Suprapubic skin (tissue), 4 donors: ENCODE data around the gene KRT33B. TPM values are rescaled to one million over a fixed set of nuclear protein-coding genes. Genes with fewer than 3 reads are reported as not detected.

ENCODE experiments used
- DNase-seq, 2 donors: peaks; one replicate each; pipeline ENCODE4 v3.0.0-alpha.2; 2019; ENCODE audit warnings: low spot score in 2 of 2
- H3K27ac ChIP-seq: fragments of 200-600 bp; sonication (generic); one replicate; pipeline ENCODE4 v1.5.1; 2019
- H3K27me3 ChIP-seq: fragments of 200-600 bp; sonication (generic); one replicate; pipeline ENCODE4 v1.5.1; 2019
- H3K36me3 ChIP-seq: fragments of 200-600 bp; sonication (generic); one replicate; pipeline ENCODE4 v1.5.1; 2019
- H3K4me1 ChIP-seq: fragments of 200-600 bp; sonication (generic); one replicate; pipeline ENCODE4 v1.5.1; 2019
- H3K4me3 ChIP-seq: fragments of 200-600 bp; sonication (generic); one replicate; pipeline ENCODE4 v1.5.1; 2019; ENCODE audit warnings: mild to moderate bottlenecking
- H3K9me3 ChIP-seq: fragments of 200-600 bp; sonication (generic); one replicate; pipeline ENCODE4 v1.5.1; 2019
- EP300 ChIP-seq: sonication (generic); formaldehyde crosslinking; IDR thresholded peaks from one replicate; pipeline ENCODE4 v1.6.1; 2017; ENCODE audit warnings: antibody characterized with exemption
- POLR2A ChIP-seq, 2 donors: fragments of 450-650 bp; IDR thresholded peaks; one replicate each; pipeline ENCODE4 v1.6.1; 2017; ENCODE audit warnings: antibody characterized with exemption in 2 of 2, mild to moderate bottlenecking in 2 of 2, moderate library complexity in 2 of 2
- POLR2AphosphoS5 ChIP-seq, 3 donors: sonication (generic); formaldehyde crosslinking; IDR thresholded peaks; one replicate each; pipeline ENCODE4 v1.6.1; 2017; ENCODE audit warnings: antibody characterized with exemption in 3 of 3
- WGBS: methylation state at CpG from one replicate; pipeline ENCODE4 v1.1.5; 2018; 5-methylcytosine and 5-hydroxymethylcytosine counted together
- total RNA-seq, 4 donors: library from RNA; depleted of rRNA; stranded (reverse); fragments of >200 nt; gene quantifications; one replicate each; pipeline ENCODE4 v1.1.0, GENCODE V29; 2016
- TF ChIP-seq, protein P1 (sequence below), 2 donors: fragments of 200-600 bp in 1 of 2; fragments of 450-650 bp in 1 of 2; sonication (generic) in 1 of 2; IDR thresholded peaks; one replicate each; pipeline ENCODE4 v1.5.1; 2016 to 2019; ENCODE audit warnings: antibody characterized with exemption in 2 of 2, mild to moderate bottlenecking in 1 of 2, moderate library complexity in 1 of 2

KRT33B gene
- total RNA-seq, 4 donors from 2014 or later, result 10.7 to 194 (median 27.9) TPM; not detected in 1

GRCh38 chr17:41393826-41394225 lies 24.2 kb upstream of the KRT33B start:
- Histone ChIP-seq H3K36me3 (no peaks in the 10 kb centered on the region), H3K4me1 (peaks cover 7% of the 10 kb centered on the region), H3K27me3 (peaks cover 5% of the 10 kb centered on the region), H3K9me3 (no peaks in the 10 kb centered on the region), H3K27ac (peak overlapping the region; percentile 15), H3K4me3 (no peak overlapping the region)
- TF ChIP-seq, protein P1, sequence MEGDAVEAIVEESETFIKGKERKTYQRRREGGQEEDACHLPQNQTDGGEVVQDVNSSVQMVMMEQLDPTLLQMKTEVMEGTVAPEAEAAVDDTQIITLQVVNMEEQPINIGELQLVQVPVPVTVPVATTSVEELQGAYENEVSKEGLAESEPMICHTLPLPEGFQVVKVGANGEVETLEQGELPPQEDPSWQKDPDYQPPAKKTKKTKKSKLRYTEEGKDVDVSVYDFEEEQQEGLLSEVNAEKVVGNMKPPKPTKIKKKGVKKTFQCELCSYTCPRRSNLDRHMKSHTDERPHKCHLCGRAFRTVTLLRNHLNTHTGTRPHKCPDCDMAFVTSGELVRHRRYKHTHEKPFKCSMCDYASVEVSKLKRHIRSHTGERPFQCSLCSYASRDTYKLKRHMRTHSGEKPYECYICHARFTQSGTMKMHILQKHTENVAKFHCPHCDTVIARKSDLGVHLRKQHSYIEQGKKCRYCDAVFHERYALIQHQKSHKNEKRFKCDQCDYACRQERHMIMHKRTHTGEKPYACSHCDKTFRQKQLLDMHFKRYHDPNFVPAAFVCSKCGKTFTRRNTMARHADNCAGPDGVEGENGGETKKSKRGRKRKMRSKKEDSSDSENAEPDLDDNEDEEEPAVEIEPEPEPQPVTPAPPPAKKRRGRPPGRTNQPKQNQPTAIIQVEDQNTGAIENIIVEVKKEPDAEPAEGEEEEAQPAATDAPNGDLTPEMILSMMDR (IDR thresholded peaks at IDR 0.05), result no peak
- TF ChIP-seq POLR2A (IDR thresholded peaks at IDR 0.05) (no peak), EP300 (no peak), POLR2AphosphoS5 (IDR thresholded peaks at IDR 0.05) (no peak)
- WGBS, result 75% methylated on average over 10 of the region's 10 CpGs
- DNase-seq, result no peak

GRCh38 chr17:41393294-41393693 lies 23.7 kb upstream of the KRT33B start:
- no peak for DNase-seq
- Histone ChIP-seq H3K9me3 (no peaks in the 10 kb centered on the region), H3K27ac (no peak overlapping the region), H3K27me3 (peaks cover 5% of the 10 kb centered on the region), H3K4me1 (peaks cover 7% of the 10 kb centered on the region), H3K36me3 (no peaks in the 10 kb centered on the region), H3K4me3 (no peak overlapping the region)
- WGBS, result 45% methylated on average over 5 of the region's 5 CpGs
- TF ChIP-seq, protein P1 (IDR thresholded peaks at IDR 0.05), result no peak
- TF ChIP-seq POLR2AphosphoS5 (IDR thresholded peaks at IDR 0.05) (no peak), EP300 (no peak), POLR2A (IDR thresholded peaks at IDR 0.05) (no peak)

DNA sequence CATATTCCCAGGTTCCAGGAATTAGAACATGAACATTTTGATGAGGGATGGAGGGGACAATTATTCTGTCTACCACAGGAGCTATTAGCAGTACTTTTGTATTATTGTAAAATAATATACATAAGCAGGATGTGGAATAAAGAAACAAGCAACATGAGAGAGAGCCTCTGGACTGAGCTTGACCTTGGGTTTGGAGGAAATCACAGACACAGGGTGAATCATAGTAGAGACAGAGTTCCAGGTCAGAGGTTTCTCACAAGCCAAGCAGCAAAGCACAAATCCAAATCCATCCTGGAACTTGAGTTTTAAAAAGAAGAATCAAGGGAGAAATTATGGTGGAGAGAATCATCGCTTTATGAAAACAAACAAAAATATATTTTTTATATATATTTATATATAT lies 22.7 kb upstream of the KRT33B start:
- Histone ChIP-seq H3K4me1 (peaks cover 7% of the 10 kb centered on the region), H3K4me3 (no peak overlapping the region), H3K9me3 (no peaks in the 10 kb centered on the region), H3K27ac (no peak overlapping the region), H3K36me3 (no peaks in the 10 kb centered on the region), H3K27me3 (peaks cover 5% of the 10 kb centered on the region)
- WGBS, result 97% methylated on average over 1 of the region's 1 CpG
- no peak for DNase-seq
- TF ChIP-seq POLR2AphosphoS5 (IDR thresholded peaks at IDR 0.05) (no peak), EP300 (no peak), POLR2A (IDR thresholded peaks at IDR 0.05) (no peak)
- TF ChIP-seq, protein P1 (IDR thresholded peaks at IDR 0.05), result no peak

GRCh38 chr17:41391535-41391934 lies 21.9 kb upstream of the KRT33B start:
- H3K27ac ChIP-seq, result no peak overlapping the region
- DNase-seq, result no peak
- no peaks in the 10 kb centered on the region for H3K36me3 ChIP-seq
- WGBS, result 44% methylated on average over 2 of the region's 2 CpGs
- no peak overlapping the region for H3K4me3 ChIP-seq
- peaks cover 5% of the 10 kb centered on the region for H3K27me3 ChIP-seq
- TF ChIP-seq, protein P1 (IDR thresholded peaks at IDR 0.05), result no peak
- TF ChIP-seq POLR2A (IDR thresholded peaks at IDR 0.05) (no peak), POLR2AphosphoS5 (IDR thresholded peaks at IDR 0.05) (no peak), EP300 (no peak)
- peaks cover 6% of the 10 kb centered on the region for H3K9me3 ChIP-seq
- peaks cover 7% of the 10 kb centered on the region for H3K4me1 ChIP-seq

DNA sequence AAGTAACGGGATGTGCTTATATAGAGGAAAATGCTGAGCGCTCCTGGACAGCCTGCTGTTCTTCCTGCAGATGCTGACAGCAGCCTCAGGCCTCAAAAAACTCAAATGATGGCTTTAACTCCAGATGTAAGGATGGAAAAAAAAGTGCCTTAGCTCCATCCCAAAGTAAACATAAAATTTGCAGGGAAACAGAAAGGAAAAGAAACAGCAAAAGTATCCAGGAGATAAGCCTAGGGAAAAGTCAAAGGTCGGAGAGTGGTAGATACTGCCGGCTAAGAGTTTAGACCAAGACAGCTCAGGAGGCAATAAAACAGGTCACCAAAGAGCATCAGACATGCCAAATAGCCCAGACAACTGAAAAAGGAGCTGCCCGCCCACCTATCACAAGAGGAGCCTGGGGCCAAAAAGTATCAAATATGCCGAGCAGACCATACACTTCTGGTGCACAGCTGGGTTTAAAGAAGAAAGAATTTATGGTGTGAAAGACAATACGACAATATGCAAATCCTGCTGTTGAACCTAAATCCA lies 20.9 kb upstream of the KRT33B start:
- DNase-seq, result no peak
- Histone ChIP-seq H3K36me3 (no peaks in the 10 kb centered on the region), H3K27ac (no peak overlapping the region), H3K27me3 (peaks cover 5% of the 10 kb centered on the region), H3K4me1 (peaks cover 7% of the 10 kb centered on the region), H3K9me3 (peaks cover 7% of the 10 kb centered on the region), H3K4me3 (no peak overlapping the region)
- no peak for TF ChIP-seq EP300
- TF ChIP-seq POLR2A (IDR thresholded peaks at IDR 0.05), result no peak
- TF ChIP-seq, protein P1 (IDR thresholded peaks at IDR 0.05), result no peak
- WGBS, result 66% methylated on average over 7 of the region's 7 CpGs
